Central memory CD8-positive, alpha-beta T cell (primary cell): ENCODE data around the gene KCNK6.

Experiments used
- ATAC-seq: fragments of 150-1000 bp; cut with Tn5 transposase; replicated peaks from 2 replicates; pipeline ENCODE4 v1.10.0; 2022; ENCODE audit warnings: mild to moderate bottlenecking, moderate FRiP score, moderate number of reproducible peaks; ENCODE audit not compliant: poor library complexity, severe bottlenecking; ENCODE audit errors: extremely low read depth
- DNase-seq, 2 donors: peaks; one replicate each; pipeline ENCODE4 v3.0.0; 2021; ENCODE audit warnings: low spot score in 2 of 2
- H3K27ac Mint-ChIP-seq: one replicate; pipeline ENCODE4 v1.8.0; 2022; ENCODE audit warnings: low read depth, mild to moderate bottlenecking, moderate library complexity, mixed read lengths
- H3K27me3 Mint-ChIP-seq: one replicate; pipeline ENCODE4 v1.8.0; 2022; ENCODE audit warnings: mixed read lengths
- H3K36me3 Mint-ChIP-seq: one replicate; pipeline ENCODE4 v1.8.0; 2022; ENCODE audit warnings: mild to moderate bottlenecking, moderate library complexity, mixed read lengths; ENCODE audit not compliant: insufficient read depth
- H3K4me1 Mint-ChIP-seq: one replicate; pipeline ENCODE4 v1.8.0; 2022; ENCODE audit warnings: mixed read lengths
- H3K4me3 Mint-ChIP-seq: one replicate; pipeline ENCODE4 v1.8.0; 2022; ENCODE audit warnings: mild to moderate bottlenecking, moderate library complexity, mixed read lengths
- H3K9me3 Mint-ChIP-seq: one replicate; pipeline ENCODE4 v1.8.0; 2022; ENCODE audit warnings: mixed read lengths

Gene KCNK6

DNA sequence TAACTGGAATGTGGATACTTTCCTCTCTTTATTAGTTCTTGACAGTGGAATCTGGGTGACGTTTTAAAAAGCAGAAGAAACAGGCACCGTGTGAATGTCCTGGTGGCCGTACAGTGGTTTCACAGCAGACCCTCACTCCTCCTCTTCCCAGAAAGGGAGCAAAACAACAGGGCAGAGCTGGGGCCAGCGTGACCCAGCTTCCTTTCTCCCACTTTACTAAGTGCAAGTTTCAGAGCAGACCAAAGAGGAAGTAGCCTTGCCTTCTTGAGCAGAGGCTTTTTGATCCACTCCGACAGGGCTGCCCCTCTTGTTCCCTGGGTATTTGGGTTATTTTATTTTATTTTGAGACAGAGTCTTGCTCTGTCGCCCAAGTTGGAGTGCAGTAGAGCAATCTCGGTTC lies 35.2 kb upstream of the KCNK6 start:
- H3K9me3 Mint-ChIP-seq: no peaks in the 10 kb centered on the region
- H3K4me3 Mint-ChIP-seq: no peak overlapping the region
- H3K4me1 Mint-ChIP-seq: no peaks in the 10 kb centered on the region
- no peak overlapping the region for H3K27ac Mint-ChIP-seq
- ATAC-seq: no peak
- peaks cover 7% of the 10 kb centered on the region for H3K36me3 Mint-ChIP-seq
- no peak for DNase-seq
- H3K27me3 Mint-ChIP-seq: no peaks in the 10 kb centered on the region

DNA sequence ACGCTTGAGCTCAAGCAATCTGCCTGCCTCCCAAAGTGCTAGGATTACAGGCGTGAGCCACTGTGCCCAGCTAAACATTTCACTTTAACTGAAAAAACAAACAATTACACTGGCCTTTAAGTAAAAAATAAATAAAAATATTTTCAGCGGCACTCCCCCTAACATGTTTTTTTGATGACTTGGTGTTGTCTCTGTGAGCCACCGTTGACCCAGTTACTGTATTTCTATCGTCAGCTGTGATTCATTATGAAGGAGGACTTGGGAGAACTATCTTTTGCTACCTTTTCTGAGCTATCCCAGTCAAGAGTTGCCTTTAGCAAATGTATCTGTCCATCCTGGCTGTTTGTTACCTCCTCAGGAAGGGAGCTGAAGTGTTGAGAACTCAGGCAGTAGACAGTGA lies 34.1 kb upstream of the KCNK6 start:
- DNase-seq: no peak
- no peak overlapping the region for H3K27ac Mint-ChIP-seq
- no peaks in the 10 kb centered on the region for H3K4me1 Mint-ChIP-seq
- no peak overlapping the region for H3K4me3 Mint-ChIP-seq
- no peaks in the 10 kb centered on the region for H3K9me3 Mint-ChIP-seq
- ATAC-seq: no peak
- no peaks in the 10 kb centered on the region for H3K27me3 Mint-ChIP-seq
- H3K36me3 Mint-ChIP-seq: peaks cover 7% of the 10 kb centered on the region

DNA sequence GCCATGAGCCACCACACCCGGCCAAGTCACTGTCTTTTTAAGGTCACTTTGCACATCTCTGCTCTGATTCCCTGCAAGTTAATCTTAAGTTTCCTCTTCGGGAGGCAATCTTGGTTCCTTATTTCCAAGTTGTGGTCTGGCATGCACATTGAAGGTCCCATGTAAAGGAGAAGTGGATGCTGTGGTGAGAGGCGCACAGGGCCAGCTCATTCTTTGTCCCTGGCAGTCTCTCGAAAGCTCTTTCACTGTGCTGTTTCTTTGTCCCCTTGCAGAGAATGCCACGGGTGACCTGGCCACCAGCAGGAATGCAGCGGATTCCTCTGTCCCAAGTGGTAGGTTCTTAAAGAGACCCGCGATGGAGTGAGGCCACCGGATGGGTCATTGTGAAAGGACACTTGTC lies 32.0 kb upstream of the KCNK6 start:
- ATAC-seq: no peak
- peaks cover 6% of the 10 kb centered on the region for H3K36me3 Mint-ChIP-seq
- no peak for DNase-seq
- no peak overlapping the region for H3K27ac Mint-ChIP-seq
- H3K4me1 Mint-ChIP-seq: no peaks in the 10 kb centered on the region
- no peaks in the 10 kb centered on the region for H3K27me3 Mint-ChIP-seq
- H3K4me3 Mint-ChIP-seq: no peak overlapping the region
- no peaks in the 10 kb centered on the region for H3K9me3 Mint-ChIP-seq

DNA sequence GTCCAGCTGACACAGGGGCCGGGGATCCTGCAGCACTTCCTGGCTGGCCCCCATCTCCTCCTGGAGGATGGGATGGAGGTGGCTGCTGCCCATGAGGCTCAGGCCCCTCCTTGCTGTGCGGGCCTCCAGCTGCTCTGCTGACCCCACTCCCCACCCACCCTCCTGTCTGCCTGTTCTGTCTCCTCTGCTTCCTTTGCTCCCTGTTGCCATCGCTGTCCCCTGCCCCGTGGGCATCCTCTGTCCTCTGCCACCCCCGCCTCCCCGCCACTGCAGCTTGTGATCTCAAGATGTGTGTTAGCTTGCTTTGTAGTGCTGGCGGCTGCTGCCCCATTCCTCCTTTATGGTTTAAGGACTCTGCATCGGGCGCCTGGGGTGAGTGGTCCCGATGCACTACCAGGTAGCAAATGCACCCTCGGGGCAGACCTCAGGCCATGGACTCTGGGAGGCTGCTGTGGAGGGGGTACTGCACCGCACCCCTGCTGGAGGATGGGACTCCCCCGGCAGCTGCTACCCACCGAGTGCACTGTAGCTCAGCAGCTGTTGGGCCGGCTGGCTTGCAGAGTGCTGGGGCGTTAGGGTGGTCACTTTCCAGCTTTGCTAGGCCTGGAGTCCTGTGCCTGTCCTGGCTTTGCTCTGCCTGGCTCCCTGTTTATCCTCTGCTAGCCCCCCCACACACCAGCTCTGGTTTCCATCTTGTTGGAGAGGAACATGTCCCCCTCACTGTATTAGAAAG lies 31.4 kb upstream of the KCNK6 start:
- no peak overlapping the region for H3K27ac Mint-ChIP-seq
- H3K36me3 Mint-ChIP-seq: peaks cover 6% of the 10 kb centered on the region
- H3K4me1 Mint-ChIP-seq: no peaks in the 10 kb centered on the region
- no peak for DNase-seq
- H3K4me3 Mint-ChIP-seq: no peak overlapping the region
- H3K9me3 Mint-ChIP-seq: no peaks in the 10 kb centered on the region
- no peak for ATAC-seq
- H3K27me3 Mint-ChIP-seq: no peaks in the 10 kb centered on the region

DNA sequence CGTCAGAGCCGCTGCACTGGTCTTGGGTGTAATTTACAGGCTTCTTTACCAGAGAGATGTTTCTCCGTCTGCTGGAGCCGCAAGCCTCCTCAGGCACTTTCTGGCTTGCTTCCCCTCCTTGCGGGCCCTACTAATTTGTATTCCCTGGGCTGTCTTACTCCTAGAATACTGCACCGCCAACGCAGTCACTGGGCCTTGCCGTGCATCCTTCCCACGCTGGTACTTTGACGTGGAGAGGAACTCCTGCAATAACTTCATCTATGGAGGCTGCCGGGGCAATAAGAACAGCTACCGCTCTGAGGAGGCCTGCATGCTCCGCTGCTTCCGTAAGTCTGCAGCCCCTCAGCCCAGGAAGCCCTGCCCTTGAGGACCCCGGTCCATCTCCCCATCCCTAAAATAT lies 29.7 kb upstream of the KCNK6 start:
- DNase-seq: no peak
- Mint-ChIP-seq H3K9me3 (no peaks in the 10 kb centered on the region), H3K27ac (no peak overlapping the region), H3K27me3 (no peaks in the 10 kb centered on the region), H3K36me3 (peaks cover 7% of the 10 kb centered on the region), H3K4me1 (no peaks in the 10 kb centered on the region), H3K4me3 (no peak overlapping the region)
- no peak for ATAC-seq

DNA sequence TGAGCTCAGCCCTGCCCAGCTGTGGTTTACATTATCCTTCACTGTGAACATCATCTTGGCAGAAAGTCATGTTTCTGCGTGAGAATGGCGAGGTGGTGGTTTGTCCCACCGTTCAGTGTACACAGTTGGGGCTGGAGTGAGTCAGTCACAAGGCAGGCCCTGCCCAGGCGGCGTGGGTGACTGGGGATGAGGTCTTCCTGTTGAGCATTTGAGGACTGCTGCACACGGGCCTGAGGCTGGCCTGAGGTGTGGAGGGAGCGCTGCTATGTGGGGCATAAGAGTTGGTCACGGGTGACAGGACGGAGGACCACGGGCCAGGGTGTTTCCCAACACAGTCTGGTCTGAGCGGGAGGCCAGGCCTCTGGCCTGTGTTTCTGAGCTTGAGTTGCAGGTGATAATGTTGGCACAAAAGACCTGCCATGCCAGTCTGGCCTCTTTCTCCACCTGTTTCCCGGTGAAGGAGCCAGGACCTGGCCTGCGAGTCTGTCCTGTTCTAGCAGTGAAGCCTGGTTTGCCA lies 29.0 kb upstream of the KCNK6 start:
- ATAC-seq (no peak), DNase-seq (no peak)
- peaks cover 5% of the 10 kb centered on the region for H3K36me3 Mint-ChIP-seq
- H3K9me3 Mint-ChIP-seq: no peaks in the 10 kb centered on the region
- H3K4me3 Mint-ChIP-seq: no peak overlapping the region
- no peak overlapping the region for H3K27ac Mint-ChIP-seq
- H3K4me1 Mint-ChIP-seq: no peaks in the 10 kb centered on the region
- H3K27me3 Mint-ChIP-seq: no peaks in the 10 kb centered on the region

DNA sequence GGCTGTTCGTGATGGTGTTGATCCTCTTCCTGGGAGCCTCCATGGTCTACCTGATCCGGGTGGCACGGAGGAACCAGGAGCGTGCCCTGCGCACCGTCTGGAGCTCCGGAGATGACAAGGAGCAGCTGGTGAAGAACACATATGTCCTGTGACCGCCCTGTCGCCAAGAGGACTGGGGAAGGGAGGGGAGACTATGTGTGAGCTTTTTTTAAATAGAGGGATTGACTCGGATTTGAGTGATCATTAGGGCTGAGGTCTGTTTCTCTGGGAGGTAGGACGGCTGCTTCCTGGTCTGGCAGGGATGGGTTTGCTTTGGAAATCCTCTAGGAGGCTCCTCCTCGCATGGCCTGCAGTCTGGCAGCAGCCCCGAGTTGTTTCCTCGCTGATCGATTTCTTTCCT lies 27.8 kb upstream of the KCNK6 start:
- no peak for DNase-seq
- ATAC-seq: no peak
- peaks cover 4% of the 10 kb centered on the region for H3K36me3 Mint-ChIP-seq
- H3K27me3 Mint-ChIP-seq: no peaks in the 10 kb centered on the region
- no peak overlapping the region for H3K4me3 Mint-ChIP-seq
- no peaks in the 10 kb centered on the region for H3K4me1 Mint-ChIP-seq
- H3K27ac Mint-ChIP-seq: no peak overlapping the region
- no peaks in the 10 kb centered on the region for H3K9me3 Mint-ChIP-seq

DNA sequence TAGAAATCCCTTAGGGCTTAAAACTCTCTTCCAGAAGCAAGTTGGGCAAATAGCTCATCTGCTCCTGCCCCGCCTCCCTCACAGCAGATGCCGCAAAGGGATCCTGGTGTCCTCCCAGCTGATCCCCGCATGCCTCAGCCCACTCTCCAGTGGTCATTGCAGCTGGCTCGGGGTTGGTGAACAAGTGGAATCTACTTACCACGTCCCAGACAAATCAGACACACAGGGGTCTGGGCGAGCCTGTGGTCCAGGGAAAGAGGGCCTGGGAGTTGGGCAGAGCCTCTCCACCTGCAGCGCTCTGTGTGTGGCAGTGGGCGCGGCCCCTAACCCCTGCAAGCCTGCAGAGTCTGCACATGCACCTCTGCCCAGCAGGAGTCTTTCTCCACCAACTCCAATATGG lies 26.4 kb upstream of the KCNK6 start:
- peaks cover 3% of the 10 kb centered on the region for H3K36me3 Mint-ChIP-seq
- no peak for DNase-seq
- H3K9me3 Mint-ChIP-seq: no peaks in the 10 kb centered on the region
- H3K27ac Mint-ChIP-seq: no peak overlapping the region
- H3K27me3 Mint-ChIP-seq: no peaks in the 10 kb centered on the region
- no peaks in the 10 kb centered on the region for H3K4me1 Mint-ChIP-seq
- ATAC-seq: no peak
- no peak overlapping the region for H3K4me3 Mint-ChIP-seq

DNA sequence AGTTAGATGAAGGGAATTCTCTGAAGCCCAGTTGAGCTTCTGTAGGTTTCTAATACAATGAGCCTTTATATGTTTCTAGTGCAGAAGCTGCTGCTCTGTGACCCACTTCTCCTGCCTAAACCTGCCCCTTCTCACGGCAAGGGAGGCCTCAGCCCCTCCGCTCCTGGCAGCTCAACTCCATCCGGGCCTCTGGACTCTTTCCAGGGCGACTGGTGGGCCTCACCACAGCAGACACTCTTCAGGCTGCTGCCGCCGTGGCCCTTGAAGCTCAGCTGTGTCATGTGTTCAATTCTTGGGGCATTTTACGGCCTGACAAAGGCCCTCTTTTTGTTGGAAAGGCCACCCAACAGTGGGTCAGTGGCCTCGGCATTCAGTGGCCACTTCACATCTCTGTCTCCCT lies 25.6 kb upstream of the KCNK6 start:
- no peaks in the 10 kb centered on the region for H3K4me1 Mint-ChIP-seq

DNA sequence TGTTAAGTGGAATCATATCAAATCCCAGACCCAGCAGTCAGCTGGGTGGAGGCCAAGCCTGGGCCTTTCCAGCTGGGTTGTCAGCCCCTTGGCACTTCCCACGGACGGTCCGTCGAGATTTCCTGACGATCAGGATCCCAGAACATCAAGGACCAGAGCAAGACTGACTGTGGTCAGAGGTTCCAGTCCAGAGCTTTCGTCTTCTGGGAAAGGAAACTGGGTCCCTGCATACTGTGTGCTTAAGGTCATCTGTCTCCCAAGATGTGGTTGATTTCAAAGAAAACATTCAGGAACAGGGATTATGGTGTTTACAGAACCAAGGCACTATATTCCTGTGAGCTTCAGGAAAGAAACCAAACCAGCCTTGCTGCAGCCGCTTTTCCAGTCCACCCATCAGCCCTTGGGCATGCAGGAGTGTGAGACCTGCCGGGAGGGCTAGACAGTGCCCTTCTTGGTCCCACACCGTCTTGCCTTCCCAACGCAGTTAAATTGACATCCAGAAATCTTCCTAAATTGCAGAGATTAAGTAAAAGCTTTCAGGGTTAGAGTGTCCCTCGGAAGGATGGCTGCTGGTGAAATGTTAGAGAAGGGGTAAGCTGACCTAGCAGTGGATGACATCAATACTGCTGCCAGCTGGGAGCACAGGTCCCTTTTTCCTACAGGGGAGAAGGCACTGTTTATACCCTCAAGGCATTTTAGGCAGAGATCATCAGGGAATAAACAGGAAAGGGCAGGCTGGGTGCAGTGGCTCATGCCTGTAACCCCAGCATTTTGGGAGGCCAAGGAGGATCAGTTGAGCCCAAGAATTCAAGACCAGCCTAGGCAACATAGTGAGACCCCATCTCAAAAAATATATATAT lies 20.6 kb upstream of the KCNK6 start:
- no peak overlapping the region for H3K27ac Mint-ChIP-seq
- no peaks in the 10 kb centered on the region for H3K27me3 Mint-ChIP-seq
- DNase-seq (no peak), ATAC-seq (no peak)
- no peaks in the 10 kb centered on the region for H3K4me1 Mint-ChIP-seq
- no peaks in the 10 kb centered on the region for H3K9me3 Mint-ChIP-seq
- peaks cover 1% of the 10 kb centered on the region for H3K36me3 Mint-ChIP-seq
- H3K4me3 Mint-ChIP-seq: no peak overlapping the region

More for the DNA sequence above, 25.6 kb upstream of the KCNK6 start:
- no peak overlapping the region for H3K27ac Mint-ChIP-seq
- H3K9me3 Mint-ChIP-seq: no peaks in the 10 kb centered on the region
- H3K4me3 Mint-ChIP-seq: no peak overlapping the region
- no peaks in the 10 kb centered on the region for H3K27me3 Mint-ChIP-seq
- DNase-seq (no peak), ATAC-seq (no peak)
- peaks cover 2% of the 10 kb centered on the region for H3K36me3 Mint-ChIP-seq

DNA sequence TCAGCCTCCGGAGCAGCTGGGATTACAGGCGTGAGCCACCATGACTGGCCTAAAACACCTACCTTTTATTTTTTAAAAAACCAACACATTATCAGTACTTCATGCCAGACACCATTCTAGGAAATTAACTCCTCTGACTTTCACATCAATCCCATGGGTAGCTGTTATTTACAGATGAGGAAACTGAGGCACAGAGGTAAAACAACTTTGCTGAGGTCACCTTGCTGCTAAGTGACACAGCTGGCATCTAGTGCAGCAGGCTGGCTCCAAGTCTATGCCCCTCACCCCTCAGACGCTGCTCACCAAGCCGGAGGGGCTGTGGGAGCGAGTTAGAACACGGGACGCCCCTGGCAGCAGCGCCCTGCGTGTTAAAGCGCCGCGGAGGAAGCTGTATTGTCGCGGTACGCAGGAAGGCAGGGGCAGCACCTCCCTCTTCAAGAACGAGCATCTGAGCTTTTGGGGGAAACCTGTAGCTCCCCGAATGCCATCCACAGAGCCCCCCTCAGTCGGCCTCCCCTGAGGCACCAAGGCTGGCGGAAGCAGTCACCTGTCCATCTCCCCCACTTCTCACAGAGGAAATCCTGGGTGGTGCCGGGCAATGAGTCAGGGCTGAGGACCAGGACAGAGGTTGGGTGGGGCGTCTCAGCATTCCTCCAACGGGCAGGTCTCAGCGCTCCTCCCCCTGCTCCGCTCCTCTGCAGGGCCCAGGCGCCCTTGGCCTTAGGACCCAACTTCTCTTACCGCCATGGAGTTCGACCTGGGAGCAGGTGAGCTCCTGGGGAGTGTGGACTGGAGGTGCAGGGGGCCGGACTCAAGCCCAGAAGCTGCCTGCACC lies 15.9 kb upstream of the KCNK6 start, which contains the start of gene C19orf33:
Gene C19orf33, plus strand, starts transcription at position 735 of the 835 bp plus-strand sequence. Its CDS starts 11 bp downstream, at position 746.
- Mint-ChIP-seq H3K4me3 (no peak within 1 kb of the TSS), H3K4me1 (peaks cover 5% of the 10 kb centered on the region), H3K27ac (no peak within 1 kb of the TSS), H3K9me3 (no peaks in the 10 kb centered on the region), H3K36me3 (peaks cover 5% of the 10 kb centered on the region), H3K27me3 (no peaks in the 10 kb centered on the region)
- no peak for DNase-seq
- ATAC-seq: no peak

DNA sequence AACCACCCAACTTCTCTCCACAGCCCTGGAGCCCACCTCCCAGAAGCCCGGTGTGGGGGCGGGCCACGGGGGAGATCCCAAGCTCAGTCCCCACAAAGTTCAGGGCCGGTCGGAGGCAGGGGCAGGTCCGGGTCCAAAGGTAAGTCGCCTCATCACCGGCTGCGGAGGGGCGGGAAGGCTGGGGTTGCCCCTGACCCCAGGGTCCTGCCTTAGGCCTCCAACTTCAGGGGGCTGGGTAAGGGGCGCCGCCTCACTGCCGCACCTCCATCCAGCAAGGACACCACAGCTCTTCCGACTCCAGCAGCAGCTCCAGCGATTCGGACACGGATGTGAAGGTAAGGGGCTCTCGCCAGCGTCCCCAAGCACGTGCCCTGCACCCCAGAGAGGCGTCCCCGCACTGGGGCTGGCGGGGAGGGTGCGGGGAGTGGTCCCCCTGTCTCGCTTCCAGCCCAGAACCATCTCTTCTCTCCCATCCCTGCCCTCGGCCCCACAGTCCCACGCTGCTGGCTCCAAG lies 15.2 kb upstream of the KCNK6 start:
- Mint-ChIP-seq H3K9me3 (no peaks in the 10 kb centered on the region), H3K36me3 (peaks cover 5% of the 10 kb centered on the region), H3K4me3 (no peak overlapping the region), H3K27ac (no peak overlapping the region), H3K27me3 (no peaks in the 10 kb centered on the region), H3K4me1 (peaks cover 5% of the 10 kb centered on the region)
- ATAC-seq (no peak), DNase-seq (no peak)
